IMR-90 (cell line): ENCODE data around the gene F2. TPM values are rescaled to one million over a fixed set of nuclear protein-coding genes. Genes with fewer than 3 reads are reported as not detected.

Experiments
- ATAC-seq: fragments of 200-7000 bp; cut with Tn5 transposase; 2 replicates; pipeline ENCODE4 v1.9.1; 2020; ENCODE audit warnings: low read depth, mild to moderate bottlenecking, moderate library complexity
- BruUV-seq: library from RNA; stranded (reverse); fragments of 400-500 nt; replicated peaks from 2 replicates; lab custom pipeline; 2021; lab: Mats Ljungman, UMichigan
- CTCF ChIA-PET: fragments of 300-600 bp; formaldehyde crosslinking; extraction: SDS; loops from one replicate; lab custom pipeline; 2021; ENCODE audit warnings: antibody characterized with exemption; lab: Yijun Ruan, JAX
- POLR2A ChIA-PET: fragments of 300-600 bp; sonication (Branson Sonifier 250); formaldehyde crosslinking; loops from one replicate; lab custom pipeline; 2022; ENCODE audit warnings: antibody characterized with exemption; ENCODE audit not compliant: unreplicated experiment; lab: Charles Lee
- DNase-seq: peaks from one replicate; pipeline ENCODE4 v3.0.0; 2013
- H2AFZ ChIP-seq: replicated peaks from 2 replicates; pipeline ENCODE3; 2013; ENCODE audit warnings: low read length, mild to moderate bottlenecking; ENCODE audit not compliant: poor library complexity
- H2AK5ac ChIP-seq: 2 replicates; pipeline ENCODE4 v1.6.1; 2013; ENCODE audit warnings: low read depth, low read length, inconsistent platforms
- H2AK9ac ChIP-seq: replicated peaks from 2 replicates; pipeline ENCODE3; 2013; ENCODE audit warnings: mild to moderate bottlenecking, low read depth, low read length, moderate library complexity; ENCODE audit not compliant: poor library complexity
- H2BK120ac ChIP-seq: 2 replicates; pipeline ENCODE4 v1.6.1; 2013; ENCODE audit warnings: low read depth, low read length, inconsistent platforms
- H2BK15ac ChIP-seq: 3 replicates; pipeline ENCODE4 v1.6.1; 2013; ENCODE audit warnings: low read depth, low read length, inconsistent platforms
- H2BK20ac ChIP-seq: 2 replicates; pipeline ENCODE4 v1.6.1; 2013; ENCODE audit warnings: low read depth, mild to moderate bottlenecking, inconsistent platforms, low read length, moderate library complexity
- H2BK5ac ChIP-seq: 2 replicates; pipeline ENCODE4 v1.6.1; 2013; ENCODE audit warnings: mild to moderate bottlenecking, low read depth, low read length, inconsistent platforms; ENCODE audit not compliant: poor library complexity, severe bottlenecking
- H3K14ac ChIP-seq: replicated peaks from 2 replicates; pipeline ENCODE4 v1.6.1; 2013; ENCODE audit warnings: low read depth, low read length, inconsistent platforms
- H3K18ac ChIP-seq: 2 replicates; pipeline ENCODE4 v1.6.1; 2013; ENCODE audit warnings: low read depth, low read length, control low read depth
- H3K23ac ChIP-seq: 2 replicates; pipeline ENCODE4 v1.6.1; 2013; ENCODE audit warnings: low read depth, low read length, inconsistent platforms
- H3K27ac ChIP-seq: 2 replicates; pipeline ENCODE4 v1.5.1; 2013; ENCODE audit warnings: mild to moderate bottlenecking, control low read depth, low read length; ENCODE audit not compliant: insufficient read depth
- H3K27me3 ChIP-seq: 2 replicates; pipeline ENCODE4 v1.6.1; 2013; ENCODE audit warnings: low read length; ENCODE audit not compliant: control insufficient read depth, insufficient read depth
- H3K36me3 ChIP-seq: 2 replicates; pipeline ENCODE4 v1.6.1; 2013; ENCODE audit warnings: low read length, mixed read lengths; ENCODE audit not compliant: control insufficient read depth, insufficient read depth
- H3K4ac ChIP-seq: 2 replicates; pipeline ENCODE4 v1.6.1; 2013; ENCODE audit warnings: low read depth, low read length, inconsistent platforms
- H3K4me1 ChIP-seq: 2 replicates; pipeline ENCODE4 v1.6.1; 2013; ENCODE audit warnings: low read length, mixed read lengths; ENCODE audit not compliant: control insufficient read depth, insufficient read depth
- H3K4me2 ChIP-seq: 2 replicates; pipeline ENCODE4 v1.6.1; 2013; ENCODE audit warnings: low read depth, mild to moderate bottlenecking, control low read depth, low read length, moderate library complexity
- H3K4me3 ChIP-seq: 2 replicates; pipeline ENCODE4 v1.5.1; 2013; ENCODE audit warnings: low read depth, mild to moderate bottlenecking, control low read depth, low read length, moderate library complexity; ENCODE audit not compliant: insufficient read depth
- H3K56ac ChIP-seq: 2 replicates; pipeline ENCODE4 v1.6.1; 2013; ENCODE audit warnings: low read length, inconsistent platforms; ENCODE audit not compliant: insufficient read depth; ENCODE audit errors: extremely low read depth
- H3K79me1 ChIP-seq, 2 experiments: 2 replicates each; pipeline ENCODE4 v1.6.1; 2013; ENCODE audit warnings: low read length in 2 of 2, inconsistent platforms in 1 of 2, low read depth in 1 of 2
- H3K9ac ChIP-seq: 2 replicates; pipeline ENCODE4 v1.6.1; 2013; ENCODE audit warnings: low read depth, low read length, control low read depth
- H3K9me1 ChIP-seq: 2 replicates; pipeline ENCODE4 v1.6.1; 2013; ENCODE audit warnings: low read length, inconsistent platforms; ENCODE audit not compliant: insufficient read depth
- H3K9me3 ChIP-seq: 2 replicates; pipeline ENCODE4 v1.6.1; 2013; ENCODE audit warnings: low read length; ENCODE audit not compliant: control insufficient read depth, insufficient read depth
- H4K20me1 ChIP-seq: 2 replicates; pipeline ENCODE4 v1.6.1; 2013; ENCODE audit warnings: low read length, inconsistent platforms; ENCODE audit not compliant: insufficient read depth
- H4K5ac ChIP-seq: 2 replicates; pipeline ENCODE4 v1.6.1; 2013; ENCODE audit warnings: mild to moderate bottlenecking, low read depth, low read length, control low read depth
- H4K8ac ChIP-seq, 2 experiments: 2 replicates each; pipeline ENCODE4 v1.6.1; 2013; ENCODE audit warnings: low read depth in 2 of 2, low read length in 2 of 2, control low read depth in 1 of 2, inconsistent platforms in 1 of 2
- H4K91ac ChIP-seq: 2 replicates; pipeline ENCODE4 v1.6.1; 2013; ENCODE audit warnings: low read depth, low read length, inconsistent platforms; ENCODE audit not compliant: insufficient read depth
- CEBPB ChIP-seq: IDR thresholded peaks from 2 replicates; pipeline ENCODE4 v1.6.1; 2012; ENCODE audit warnings: low read depth, low read length, improper control_type of control experiment
- CHD1 ChIP-seq: IDR thresholded peaks from 2 replicates; pipeline ENCODE4 v1.6.1; 2012; ENCODE audit warnings: low read depth, low read length, improper control_type of control experiment
- CTCF ChIP-seq: conservative IDR thresholded peaks from 2 replicates; pipeline ENCODE4 v1.5.1; 2012; ENCODE audit warnings: mild to moderate bottlenecking, low read depth, low read length, improper control_type of control experiment
- MAFK ChIP-seq: IDR thresholded peaks from 2 replicates; pipeline ENCODE4 v1.6.1; 2012; ENCODE audit warnings: low read depth, low read length, improper control_type of control experiment
- POLR2A ChIP-seq: IDR thresholded peaks from 2 replicates; pipeline ENCODE4 v1.6.1; 2012; ENCODE audit warnings: mild to moderate bottlenecking, low read depth, low read length
- RAD21 ChIP-seq: IDR thresholded peaks from 2 replicates; pipeline ENCODE4 v1.6.1; 2012; ENCODE audit warnings: low read length, improper control_type of control experiment
- RCOR1 ChIP-seq: IDR thresholded peaks from 2 replicates; pipeline ENCODE4 v1.6.1; 2012; ENCODE audit warnings: mild to moderate bottlenecking, low read length, improper control_type of control experiment; ENCODE audit not compliant: insufficient replicate concordance
- RFX5 ChIP-seq: IDR thresholded peaks from 2 replicates; pipeline ENCODE4 v1.8.0; 2012; ENCODE audit warnings: low read depth, mild to moderate bottlenecking, low read length, moderate library complexity
- WGBS, 2 experiments: methylation state at CpG; one replicate each; pipeline versions ENCODE4 v1.1.5 to v1.1.7; 2013; ENCODE audit warnings: missing lambda C conversion rate in 2 of 2; ENCODE audit not compliant: insufficient read length in 1 of 2; ENCODE audit errors: extremely low coverage in 2 of 2; 5-methylcytosine and 5-hydroxymethylcytosine counted together
- dilution Hi-C: fragments of 300-500 bp; cut with HindIII; formaldehyde crosslinking; loops from one replicate; pipeline ENCODE4 v1.14.3; 2018; ENCODE audit warnings: low sequenced_read_pairs; ENCODE audit not compliant: unreplicated experiment
- in situ Hi-C: fragments of 300-500 bp; cut with MboI; formaldehyde crosslinking; loops from 3 replicates; pipeline ENCODE4 v1.14.3; 2019; ENCODE audit warnings: low sequenced_read_pairs, inconsistent platforms, mixed read lengths
- intact Hi-C: fragments of 100-400 bp; cut with micrococcal nuclease; formaldehyde crosslinking; loops from 2 replicates; pipeline ENCODE4 v1.10.0; 2022
- polyA plus RNA-seq, 3 experiments: library from polyadenylated mRNA; depleted of rRNA; stranded (reverse); fragments of >200 nt; gene quantifications; 2 replicates each; pipeline ENCODE4 v1.2.3, GENCODE V29; 2012; ENCODE audit warnings: low replicate concordance in 1 of 3
- total RNA-seq: library from RNA; depleted of rRNA; stranded (reverse); fragments of >200 nt; gene quantifications from 2 replicates; pipeline ENCODE4 v1.2.3, GENCODE V29; 2012

Gene F2
- total and polyA plus RNA-seq, 2 of the 4 experiments (the other 2 are of a cell fraction): not detected

- no peak overlapping the region for H3K14ac ChIP-seq
- H3K9me3 ChIP-seq: no peaks in the 10 kb centered on the region
- H3K4me3 ChIP-seq: no peak overlapping the region
- WGBS, 2 experiments: 80% methylated on average over 1 of the region's 7 CpGs; no CpG with 5 or more reads in 1 of the 2 experiments
- no peak overlapping the region for H2AK9ac ChIP-seq
- intact Hi-C loops: no loop called here
- no peaks in the 10 kb centered on the region for H3K4me1 ChIP-seq
- DNase-seq: no peak
- ChIA-PET POLR2A (no interaction called here), CTCF (no interaction called here)
- TF ChIP-seq CEBPB (no peak), CTCF (no peak), CHD1 (no peak), MAFK (no peak), POLR2A (no peak), RCOR1 (no peak), RFX5 (no peak), RAD21 (no peak)
- no peak overlapping the region for H2BK5ac ChIP-seq
- H3K23ac ChIP-seq: no peak overlapping the region
- H2AFZ ChIP-seq: no peak overlapping the region
- H3K4me2 ChIP-seq: no peak overlapping the region
- no peak overlapping the region for H3K56ac ChIP-seq
- no peak overlapping the region for H2AK5ac ChIP-seq
- H4K5ac ChIP-seq: no peak overlapping the region
- H3K36me3 ChIP-seq: peaks cover 3% of the 10 kb centered on the region
- H3K18ac ChIP-seq: no peak overlapping the region
- H4K91ac ChIP-seq: no peak overlapping the region
- no peak overlapping the region for H4K8ac ChIP-seq
- H3K27ac ChIP-seq: no peak overlapping the region
- H3K4ac ChIP-seq: no peak overlapping the region
- no peaks in the 10 kb centered on the region for H4K20me1 ChIP-seq
- dilution Hi-C loops: no loop called here
- H2BK15ac ChIP-seq: no peak overlapping the region
- in situ Hi-C loops: no loop called here
- H3K9me1 ChIP-seq: no peaks in the 10 kb centered on the region
- H2BK20ac ChIP-seq: no peak overlapping the region
- BruUV-seq: no TSS peak
- no peaks in the 10 kb centered on the region for H3K79me1 ChIP-seq
- no peak for ATAC-seq
- no peak overlapping the region for H2BK120ac ChIP-seq
- H3K9ac ChIP-seq: no peak overlapping the region
- no peaks in the 10 kb centered on the region for H3K27me3 ChIP-seq
Measured at GRCh38 chr11:46736146-46736545, 17.1 kb downstream of the F2 start.
